Glomerular endothelial cell (primary cell): Measurements from ENCODE around the gene PARD3. TPM values are rescaled to one million over a fixed set of nuclear protein-coding genes. Genes with fewer than 3 reads are reported as not detected.
"Not testable (repeated sequence)": the region's sequence is repeated elsewhere in the genome, so short reads cannot be mapped to it uniquely, and the experiment has no call there.

Experiments
- DNase-seq: peaks from one replicate; pipeline ENCODE4 v3.0.0-alpha.2; 2011; ENCODE audit warnings: low read depth, low spot score; ENCODE audit errors: extremely low read depth
- total RNA-seq: library from RNA; depleted of rRNA; stranded (reverse); fragments of >200 nt; gene quantifications from 2 replicates; pipeline ENCODE4 v1.2.3, GENCODE V29; 2015

Gene PARD3
- total RNA-seq, 1 donor from 2014 or later: 23.0 TPM

- no peak for DNase-seq
Measured at GRCh38 chr10:34444223-34445183, 370.6 kb downstream of the PARD3 start.

GRCh38 chr10:34439386-34439785 lies 375.7 kb downstream of the PARD3 start:
- DNase-seq: not testable (repeated sequence)

GRCh38 chr10:34438741-34439140 lies 376.4 kb downstream of the PARD3 start:
- no peak for DNase-seq

- no peak for DNase-seq
Measured at GRCh38 chr10:34437906-34438305, 377.2 kb downstream of the PARD3 start.

- no peak for DNase-seq
Measured at GRCh38 chr10:34434119-34434594, 380.9 kb downstream of the PARD3 start.

GRCh38 chr10:34433241-34434076 lies 381.6 kb downstream of the PARD3 start:
- no peak for DNase-seq

GRCh38 chr10:34432589-34432988 lies 382.5 kb downstream of the PARD3 start:
- DNase-seq: no peak

GRCh38 chr10:34430685-34431084 lies 384.4 kb downstream of the PARD3 start:
- DNase-seq: no peak

- no peak for DNase-seq
Measured at GRCh38 chr10:34428501-34428900, 386.6 kb downstream of the PARD3 start.

GRCh38 chr10:34427911-34428216 lies 387.2 kb downstream of the PARD3 start:
- DNase-seq: no peak

- not testable (repeated sequence) for DNase-seq
Measured at GRCh38 chr10:34427158-34427910, 387.8 kb downstream of the PARD3 start.

GRCh38 chr10:34426538-34427157 lies 388.4 kb downstream of the PARD3 start:
- not testable (repeated sequence) for DNase-seq

GRCh38 chr10:34426041-34426440 lies 389.1 kb downstream of the PARD3 start:
- no peak for DNase-seq

- DNase-seq: no peak
Measured at GRCh38 chr10:34423673-34424625, 391.1 kb downstream of the PARD3 start.

GRCh38 chr10:34420795-34421194 lies 394.3 kb downstream of the PARD3 start:
- DNase-seq: no peak

GRCh38 chr10:34420273-34420672 lies 394.8 kb downstream of the PARD3 start:
- no peak for DNase-seq

GRCh38 chr10:34415039-34415438 lies 400.1 kb downstream of the PARD3 start:
- no peak for DNase-seq

GRCh38 chr10:34413756-34414587 lies 401.1 kb downstream of the PARD3 start:
- no peak for DNase-seq
